Stimulated activated naive B cell treated with anti-CD40 and anti-IgM and Interleukin-4, amounts not matched to agents 10 μg/mL and 1 μg/mL and 100 μg/mL, for 72 hours (primary cell): Measurements from ENCODE around the gene ENG.
A peak's percentile ranks its signal among the peaks of the same experiment; 100 is the strongest.
"Not testable (repeated sequence)": the region's sequence is repeated elsewhere in the genome, so short reads cannot be mapped to it uniquely, and the experiment has no call there.

Source experiments
- ATAC-seq, 2 donors: fragments of 150-1000 bp; cut with Tn5 transposase; replicated peaks; 2 replicates each; pipeline ENCODE4 v1.10.0; 2021; ENCODE audit warnings: moderate library complexity in 1 of 2
- DNase-seq: peaks from one replicate; pipeline ENCODE4 v3.0.0; 2021
- H3K27ac Mint-ChIP-seq: one replicate; pipeline ENCODE4 v1.8.0; 2022; ENCODE audit warnings: mild to moderate bottlenecking, mixed read lengths
- H3K27me3 Mint-ChIP-seq, 2 donors: one replicate each; pipeline ENCODE4 v1.8.0; 2022; ENCODE audit warnings: mixed read lengths in 2 of 2
- H3K36me3 Mint-ChIP-seq, 2 donors: one replicate each; pipeline ENCODE4 v1.8.0; 2022; ENCODE audit warnings: mixed read lengths in 2 of 2, mild to moderate bottlenecking in 1 of 2
- H3K4me1 Mint-ChIP-seq, 2 donors: one replicate each; pipeline ENCODE4 v1.8.0; 2022; ENCODE audit warnings: mixed read lengths in 2 of 2, mild to moderate bottlenecking in 1 of 2
- H3K4me3 Mint-ChIP-seq, 2 donors: one replicate each; pipeline ENCODE4 v1.8.0; 2022; ENCODE audit warnings: mild to moderate bottlenecking in 2 of 2, mixed read lengths in 2 of 2, moderate library complexity in 1 of 2
- H3K9me3 Mint-ChIP-seq, 2 donors: one replicate each; pipeline ENCODE4 v1.8.0; 2022; ENCODE audit warnings: mixed read lengths in 2 of 2, mild to moderate bottlenecking in 1 of 2

The ENG gene

DNA sequence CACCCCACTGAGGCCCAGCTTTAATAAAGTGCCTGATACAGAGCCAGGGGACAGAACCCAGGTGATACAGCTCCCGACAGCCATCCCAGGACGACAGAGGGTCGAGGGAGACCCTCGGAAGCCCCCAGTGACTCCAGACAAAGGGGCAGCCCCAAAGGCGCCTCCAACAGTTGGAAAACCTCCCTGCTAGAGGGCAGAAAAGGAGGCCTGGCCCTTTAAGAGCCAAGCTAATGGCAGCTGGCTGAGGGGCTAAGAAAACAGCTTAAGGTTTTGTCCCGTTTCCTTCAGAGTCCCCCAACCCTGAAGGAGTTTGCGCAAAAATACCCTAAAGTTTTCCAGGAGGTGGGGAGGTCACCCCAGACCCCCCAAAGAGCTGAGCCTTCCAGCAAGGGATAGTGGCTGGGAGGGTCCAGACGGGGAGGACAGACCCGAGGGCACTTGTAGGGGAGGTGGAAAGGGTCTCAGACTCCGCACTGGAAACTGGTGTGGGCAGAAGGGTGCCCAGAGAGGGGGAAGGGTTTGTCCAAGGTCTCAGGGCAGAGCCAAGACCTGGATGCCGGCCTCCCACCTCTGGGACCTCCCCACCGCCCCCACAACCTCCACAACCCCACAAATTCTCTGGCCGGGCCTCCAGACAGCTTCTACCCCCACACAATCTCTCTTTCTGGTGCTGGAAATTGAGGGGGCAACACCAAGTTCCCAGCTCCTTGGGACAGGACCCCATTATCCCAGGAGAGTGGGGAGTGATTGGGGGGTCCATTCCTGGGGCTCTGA is 31.2 kb upstream of the ENG start:
- H3K4me1 Mint-ChIP-seq = peaks cover 30 to 46% of the 10 kb centered on the region in 2 donors
- DNase-seq (no peak), ATAC-seq (no peak)
- H3K36me3 Mint-ChIP-seq = peaks cover 47 to 64% of the 10 kb centered on the region in 2 donors
- H3K9me3 Mint-ChIP-seq = no peaks in the 10 kb centered on the region
- no peak overlapping the region for H3K4me3 Mint-ChIP-seq
- H3K27ac Mint-ChIP-seq = no peak overlapping the region
- H3K27me3 Mint-ChIP-seq = no peaks in the 10 kb centered on the region

DNA sequence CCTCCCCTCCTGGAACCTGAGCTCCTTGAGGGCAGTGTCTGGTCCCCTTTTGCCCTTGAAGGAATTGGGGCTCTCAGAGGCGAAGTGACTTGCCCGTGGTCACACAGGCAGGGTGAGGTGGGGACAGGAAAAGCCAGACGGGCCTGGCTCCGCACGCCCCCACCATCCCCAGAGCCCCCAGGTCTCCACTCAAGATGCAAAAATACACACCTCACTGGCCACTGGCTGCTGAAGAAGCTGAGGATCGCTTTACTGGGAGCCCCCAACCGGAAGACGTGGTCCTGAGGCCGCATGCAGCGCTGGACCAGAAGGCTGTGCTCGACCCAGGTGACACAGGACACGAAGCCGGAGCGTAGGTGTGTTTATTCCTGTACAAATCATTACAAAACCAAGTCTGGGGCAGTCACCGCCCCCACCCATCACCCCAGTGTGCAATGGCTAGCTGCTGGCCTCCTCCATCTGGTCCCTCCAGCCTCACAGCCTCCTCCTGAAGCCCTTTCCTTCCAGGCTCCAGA is 30.6 kb upstream of the ENG start:
- ATAC-seq = no peak
- no peak for DNase-seq
- peaks cover 42 to 58% of the 10 kb centered on the region in 2 donors for H3K36me3 Mint-ChIP-seq
- peak overlapping the region; percentile 84 for H3K27ac Mint-ChIP-seq
- H3K4me3 Mint-ChIP-seq = no peak overlapping the region
- H3K9me3 Mint-ChIP-seq = no peaks in the 10 kb centered on the region
- no peaks in the 10 kb centered on the region for H3K27me3 Mint-ChIP-seq
- H3K4me1 Mint-ChIP-seq = peaks cover 30 to 46% of the 10 kb centered on the region in 2 donors

DNA sequence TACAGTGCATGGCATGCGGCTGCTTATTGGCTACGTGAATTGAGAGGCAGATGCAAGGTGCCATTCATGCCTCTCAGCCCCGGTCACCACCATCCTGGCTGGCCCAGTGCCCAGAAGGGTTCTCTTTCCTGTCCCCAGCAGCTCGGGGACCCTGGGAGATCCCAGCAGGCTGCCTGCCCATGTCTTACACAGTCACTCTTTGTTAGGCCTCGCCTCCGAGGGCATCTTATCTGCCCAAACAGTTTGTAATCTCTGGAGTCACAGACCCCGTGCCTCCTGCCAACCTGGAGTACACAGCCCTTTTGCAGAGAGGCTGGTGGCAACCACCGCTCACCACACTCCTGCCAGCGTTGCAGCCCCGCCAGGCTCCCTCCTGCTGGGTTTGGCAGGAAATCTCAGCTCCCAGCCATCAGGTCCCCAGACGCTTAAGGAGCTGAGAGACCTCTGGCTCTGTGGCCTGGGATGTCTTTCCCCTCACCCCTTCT is 30.0 kb upstream of the ENG start:
- Mint-ChIP-seq H3K27me3 (no peaks in the 10 kb centered on the region), H3K27ac (peak overlapping the region; percentile 84), H3K4me1 (peaks cover 30 to 46% of the 10 kb centered on the region in 2 donors), H3K36me3 (peaks cover 39 to 55% of the 10 kb centered on the region in 2 donors), H3K4me3 (no peak overlapping the region), H3K9me3 (no peaks in the 10 kb centered on the region)
- ATAC-seq (peak; percentile 17 to 18), DNase-seq (no peak)

GRCh38 chr9:127883959-127884358 is 29.5 kb upstream of the ENG start:
- peak in 1 of 2 donors; percentile 3 for ATAC-seq
- H3K36me3 Mint-ChIP-seq = peaks cover 40 to 58% of the 10 kb centered on the region in 2 donors
- H3K27ac Mint-ChIP-seq = peak overlapping the region; percentile 84

GRCh38 chr9:127881715-127882114 is 27.3 kb upstream of the ENG start:
- H3K4me1 Mint-ChIP-seq = peaks cover 39 to 59% of the 10 kb centered on the region in 2 donors
- not testable (repeated sequence) for H3K27me3 Mint-ChIP-seq
- H3K27ac Mint-ChIP-seq = peak overlapping the region; percentile 79

More at GRCh38 chr9:127883959-127884358, 29.5 kb upstream of the ENG start:
- peak overlapping the region in 1 of 2 donors; percentile 3 for H3K4me3 Mint-ChIP-seq
- no peaks in the 10 kb centered on the region for H3K9me3 Mint-ChIP-seq
- DNase-seq = no peak
- H3K27me3 Mint-ChIP-seq = no peaks in the 10 kb centered on the region
- peaks cover 32 to 49% of the 10 kb centered on the region in 2 donors for H3K4me1 Mint-ChIP-seq

GRCh38 chr9:127880143-127880542 is 25.7 kb upstream of the ENG start:
- Mint-ChIP-seq H3K36me3 (peaks cover 24 to 32% of the 10 kb centered on the region in 2 donors), H3K27me3 (peaks cover 0 to 11% of the 10 kb centered on the region in 2 donors), H3K9me3 (no peaks in the 10 kb centered on the region), H3K27ac (no peak overlapping the region), H3K4me3 (no peak overlapping the region), H3K4me1 (peaks cover 32 to 48% of the 10 kb centered on the region in 2 donors)
- ATAC-seq = peak; percentile 62 to 71
- no peak for DNase-seq

More at GRCh38 chr9:127881715-127882114, 27.3 kb upstream of the ENG start:
- H3K9me3 Mint-ChIP-seq, H3K4me3 Mint-ChIP-seq, ATAC-seq, DNase-seq: not testable (repeated sequence)
- H3K36me3 Mint-ChIP-seq = peaks cover 34 to 47% of the 10 kb centered on the region in 2 donors

DNA sequence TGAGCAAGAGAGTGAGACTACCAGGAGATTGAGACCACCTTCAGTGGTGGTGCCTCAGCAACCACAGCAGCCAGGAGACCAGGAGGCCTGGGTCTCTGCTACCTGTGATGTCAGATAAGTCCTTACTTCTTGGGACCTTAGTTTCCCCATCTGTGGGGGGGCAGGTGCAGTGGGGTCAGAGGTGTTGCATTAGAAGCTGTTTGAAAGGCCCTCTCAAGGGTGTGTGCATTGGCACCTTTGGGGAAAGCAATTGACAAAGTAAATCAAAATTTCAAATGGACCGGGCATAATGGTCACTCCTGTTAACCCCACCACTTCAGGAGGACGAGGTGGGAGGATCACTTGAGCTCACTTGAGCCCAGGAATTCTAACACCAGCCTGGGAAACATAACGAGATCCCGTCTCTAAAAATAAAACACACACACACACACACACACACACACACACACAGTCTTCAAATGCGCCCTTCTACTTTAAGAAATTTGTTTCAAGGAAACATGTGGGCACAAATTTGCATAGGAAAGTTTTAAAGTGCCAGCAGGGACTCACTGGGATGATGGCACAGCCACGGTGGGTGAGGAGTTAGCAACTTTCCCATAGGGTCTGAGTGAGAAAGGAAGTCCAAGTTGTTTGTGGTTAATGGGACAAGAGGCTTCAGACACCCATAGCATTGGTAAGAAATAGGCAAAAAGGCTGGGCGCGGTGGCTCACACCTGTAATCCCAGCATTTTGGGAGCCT is 24.4 kb upstream of the ENG start:
- no peaks in the 10 kb centered on the region for H3K9me3 Mint-ChIP-seq
- peaks cover 11 to 19% of the 10 kb centered on the region in 2 donors for H3K36me3 Mint-ChIP-seq
- H3K27ac Mint-ChIP-seq = no peak overlapping the region
- H3K4me1 Mint-ChIP-seq = peaks cover 21 to 36% of the 10 kb centered on the region in 2 donors
- no peak for DNase-seq
- no peak for ATAC-seq
- H3K27me3 Mint-ChIP-seq = peaks cover 0 to 11% of the 10 kb centered on the region in 2 donors
- H3K4me3 Mint-ChIP-seq = no peak overlapping the region

DNA sequence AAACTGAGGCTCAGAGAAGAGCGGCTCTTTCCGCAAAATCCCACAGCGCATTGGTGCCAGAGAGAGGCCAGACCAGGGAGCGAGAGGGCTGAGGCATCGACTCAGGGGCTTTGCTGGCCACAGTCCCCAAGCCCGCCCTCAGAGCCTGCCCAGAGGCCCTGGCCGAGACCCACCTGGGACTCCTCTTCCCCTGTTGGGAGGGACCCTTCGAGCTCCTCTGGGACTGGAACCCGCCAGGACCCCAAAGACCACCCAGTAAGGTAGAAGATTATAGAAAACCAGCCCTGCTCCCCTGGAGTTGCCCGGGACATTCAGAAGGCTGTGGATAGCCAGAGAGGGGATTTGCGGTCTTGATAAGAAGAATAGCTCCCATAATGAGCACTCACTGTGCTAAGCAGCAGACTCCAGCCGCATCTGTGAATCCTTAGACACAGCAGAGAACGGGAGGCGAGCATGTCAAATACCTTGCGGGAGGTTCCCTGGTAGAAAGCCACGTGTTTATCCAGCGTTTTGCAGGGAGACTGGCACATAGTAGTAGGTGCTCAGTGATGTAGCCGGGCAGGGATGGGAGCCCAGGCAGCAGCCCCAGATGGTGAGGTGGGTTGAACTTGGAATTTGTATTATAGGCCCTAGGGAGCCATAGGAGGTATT is 23.7 kb upstream of the ENG start:
- peaks cover 10 to 16% of the 10 kb centered on the region in 2 donors for H3K36me3 Mint-ChIP-seq
- DNase-seq = no peak
- H3K4me3 Mint-ChIP-seq = peak overlapping the region; percentile 66 to 72
- H3K27me3 Mint-ChIP-seq = peaks cover 0 to 11% of the 10 kb centered on the region in 2 donors
- H3K4me1 Mint-ChIP-seq = peaks cover 21 to 36% of the 10 kb centered on the region in 2 donors
- no peaks in the 10 kb centered on the region for H3K9me3 Mint-ChIP-seq
- H3K27ac Mint-ChIP-seq = peak overlapping the region; percentile 62
- no peak for ATAC-seq

DNA sequence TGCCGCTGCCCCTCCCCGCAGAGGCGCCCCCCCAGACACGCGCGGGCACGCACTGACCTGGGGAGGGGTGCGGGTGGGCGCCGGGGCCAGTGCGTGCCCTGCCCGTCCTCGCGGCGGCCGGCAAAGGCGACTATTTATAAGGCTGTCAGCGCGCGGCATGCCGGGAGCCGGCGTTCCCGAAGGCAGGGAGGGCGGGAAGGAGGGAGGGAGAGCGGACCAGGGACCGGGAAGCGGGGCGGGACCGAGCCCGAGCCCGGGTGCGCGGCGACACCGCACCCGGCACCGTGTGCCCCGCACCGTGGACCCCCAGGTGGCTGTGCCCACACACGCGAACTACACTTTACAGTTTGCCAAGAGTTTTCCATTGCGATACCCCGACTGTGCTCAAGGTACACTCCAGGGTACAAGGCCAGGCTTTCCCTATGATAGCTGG is 23.1 kb upstream of the ENG start, which contains the start of gene AK1:
TSS of gene AK1 (minus strand) at position 110 of the 433 bp plus-strand sequence. CDS start 3,058 bp downstream, outside the sequence.
- Mint-ChIP-seq H3K27ac (peak within 1 kb of the TSS; percentile 84), H3K4me1 (peaks cover 18 to 30% of the 10 kb centered on the region in 2 donors), H3K4me3 (peak within 1 kb of the TSS; percentile 66 to 74), H3K9me3 (no peaks in the 10 kb centered on the region), H3K27me3 (peaks cover 0 to 11% of the 10 kb centered on the region in 2 donors), H3K36me3 (peaks cover 5 to 11% of the 10 kb centered on the region in 2 donors)
- ATAC-seq (peak in 1 of 2 donors; percentile 15), DNase-seq (no peak)

- Mint-ChIP-seq H3K4me1 (peaks cover 20 to 25% of the 10 kb centered on the region in 2 donors), H3K4me3 (peak overlapping the region; percentile 62 to 74), H3K9me3 (no peaks in the 10 kb centered on the region), H3K27me3 (peaks cover 0 to 16% of the 10 kb centered on the region in 2 donors), H3K27ac (peak overlapping the region; percentile 84), H3K36me3 (peaks cover 4 to 6% of the 10 kb centered on the region in 2 donors)
- ATAC-seq (peak in 1 of 2 donors; percentile 12), DNase-seq (no peak)
Observed at GRCh38 chr9:127876764-127877562, 22.5 kb upstream of the ENG start.

- peaks cover 19 to 25% of the 10 kb centered on the region in 2 donors for H3K4me1 Mint-ChIP-seq
- DNase-seq = no peak
- no peak for ATAC-seq
- no peaks in the 10 kb centered on the region for H3K9me3 Mint-ChIP-seq
- peaks cover 4% of the 10 kb centered on the region in 2 donors for H3K36me3 Mint-ChIP-seq
- peaks cover 0 to 16% of the 10 kb centered on the region in 2 donors for H3K27me3 Mint-ChIP-seq
- no peak overlapping the region for H3K4me3 Mint-ChIP-seq
- no peak overlapping the region for H3K27ac Mint-ChIP-seq
Observed at GRCh38 chr9:127876026-127876763, 21.7 kb upstream of the ENG start.

GRCh38 chr9:127875306-127875966 is 21.0 kb upstream of the ENG start:
- Mint-ChIP-seq H3K4me1 (peaks cover 19 to 25% of the 10 kb centered on the region in 2 donors), H3K36me3 (peaks cover 4% of the 10 kb centered on the region in 2 donors), H3K9me3 (no peaks in the 10 kb centered on the region), H3K27ac (no peak overlapping the region), H3K27me3 (peaks cover 0 to 16% of the 10 kb centered on the region in 2 donors), H3K4me3 (no peak overlapping the region)
- ATAC-seq = no peak
- DNase-seq = no peak
